GM18861 (cell line): ENCODE data around the gene MCM6.
"Not testable (repeated sequence)": the region's sequence is repeated elsewhere in the genome, so short reads cannot be mapped to it uniquely, and the experiment has no call there.

Source experiments
- ATAC-seq: cut with Tn5 transposase; IDR thresholded peaks from one replicate; pipeline ENCODE4 v1.9.1; 2021; ENCODE audit not compliant: unreplicated experiment

Gene MCM6

GRCh38 chr2:135822855-135823254, 53.4 kb downstream of the MCM6 start:
- no peak for ATAC-seq

- no peak for ATAC-seq
Measured at GRCh38 chr2:135821190-135821589, 55.1 kb downstream of the MCM6 start.

GRCh38 chr2:135820003-135820618, 56.1 kb downstream of the MCM6 start:
- peak; percentile 71 for ATAC-seq

- ATAC-seq, result no peak
Measured at GRCh38 chr2:135818937-135819610, 57.2 kb downstream of the MCM6 start.

- ATAC-seq, result no peak
Measured at GRCh38 chr2:135817951-135818350, 58.3 kb downstream of the MCM6 start.

GRCh38 chr2:135817466-135817865, 58.8 kb downstream of the MCM6 start:
- no peak for ATAC-seq

- no peak for ATAC-seq
Measured at GRCh38 chr2:135815269-135815668, 61.0 kb downstream of the MCM6 start.

GRCh38 chr2:135812907-135813511, 63.2 kb downstream of the MCM6 start:
- ATAC-seq, result no peak

- ATAC-seq, result not testable (repeated sequence)
Measured at GRCh38 chr2:135807874-135808273, 68.4 kb downstream of the MCM6 start.

GRCh38 chr2:135803278-135803677, 73.0 kb downstream of the MCM6 start:
- ATAC-seq, result no peak

- ATAC-seq, result no peak
Measured at GRCh38 chr2:135802350-135802749, 73.9 kb downstream of the MCM6 start.

GRCh38 chr2:135800513-135801460, 75.5 kb downstream of the MCM6 start:
- no peak for ATAC-seq

- no peak for ATAC-seq
Measured at GRCh38 chr2:135799738-135800137, 76.5 kb downstream of the MCM6 start.

GRCh38 chr2:135798762-135799161, 77.5 kb downstream of the MCM6 start:
- no peak for ATAC-seq

- no peak for ATAC-seq
Measured at GRCh38 chr2:135798275-135798705, 78.0 kb downstream of the MCM6 start.

- peak; percentile 60 for ATAC-seq
Measured at GRCh38 chr2:135797497-135798274, 78.6 kb downstream of the MCM6 start.

- no peak for ATAC-seq
Measured at GRCh38 chr2:135796606-135797005, 79.6 kb downstream of the MCM6 start.

- not testable (repeated sequence) for ATAC-seq
Measured at GRCh38 chr2:135795641-135796040, 80.6 kb downstream of the MCM6 start.

- no peak for ATAC-seq
Measured at GRCh38 chr2:135792401-135793150, 83.7 kb downstream of the MCM6 start.
